Measurements from ENCODE around the gene SIL1. TPM values are rescaled to one million over a fixed set of nuclear protein-coding genes. Genes with fewer than 3 reads are reported as not detected.

Gene SIL1
- total and polyA plus RNA-seq, 2 of the 4 experiments (the other 2 are of a cell fraction) = 56.1 to 66.0 TPM

GRCh38 chr5:138922494-138922893 is 275.7 kb downstream of the SIL1 start:
- TF ChIP-seq RCOR1 (IDR thresholded peaks at IDR 0.05; ENCODE audit: insufficient replicate concordance, low read length) (no peak), FOS (IDR thresholded peaks at IDR 0.05; ENCODE audit: low read depth, low read length) (no peak), RFX5 (IDR thresholded peaks at IDR 0.05; ENCODE audit: low read depth, low read length) (no peak), POLR2A (IDR thresholded peaks at IDR 0.05; ENCODE audit: low read depth, low read length) (no peak), MAFK (IDR thresholded peaks at IDR 0.05; ENCODE audit: low read depth, low read length) (no peak), ELK1 (IDR thresholded peaks at IDR 0.05; ENCODE audit: borderline replicate concordance, low read depth, low read length) (no peak), MAZ (IDR thresholded peaks at IDR 0.05; ENCODE audit: borderline replicate concordance, low read depth, low read length) (no peak), RAD21 (IDR thresholded peaks at IDR 0.05; ENCODE audit: low read length) (no peak), MXI1 (IDR thresholded peaks at IDR 0.05; ENCODE audit: borderline replicate concordance, low read depth, low read length) (no peak), CEBPB (IDR thresholded peaks at IDR 0.05; ENCODE audit: low read depth, low read length) (no peak), BHLHE40 (IDR thresholded peaks at IDR 0.05; ENCODE audit: low read depth, low read length) (no peak), CHD1 (IDR thresholded peaks at IDR 0.05; ENCODE audit: low read depth, low read length) (no peak), SMC3 (IDR thresholded peaks at IDR 0.05; ENCODE audit: low read depth, low read length) (no peak), NFE2L2 (IDR thresholded peaks at IDR 0.05; ENCODE audit: low read depth, low read length) (no peak)
- TF ChIP-seq, protein P1, sequence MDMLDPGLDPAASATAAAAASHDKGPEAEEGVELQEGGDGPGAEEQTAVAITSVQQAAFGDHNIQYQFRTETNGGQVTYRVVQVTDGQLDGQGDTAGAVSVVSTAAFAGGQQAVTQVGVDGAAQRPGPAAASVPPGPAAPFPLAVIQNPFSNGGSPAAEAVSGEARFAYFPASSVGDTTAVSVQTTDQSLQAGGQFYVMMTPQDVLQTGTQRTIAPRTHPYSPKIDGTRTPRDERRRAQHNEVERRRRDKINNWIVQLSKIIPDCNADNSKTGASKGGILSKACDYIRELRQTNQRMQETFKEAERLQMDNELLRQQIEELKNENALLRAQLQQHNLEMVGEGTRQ (IDR thresholded peaks at IDR 0.05; ENCODE audit: low read depth, low read length) = no peak
- TF ChIP-seq, protein P2, sequence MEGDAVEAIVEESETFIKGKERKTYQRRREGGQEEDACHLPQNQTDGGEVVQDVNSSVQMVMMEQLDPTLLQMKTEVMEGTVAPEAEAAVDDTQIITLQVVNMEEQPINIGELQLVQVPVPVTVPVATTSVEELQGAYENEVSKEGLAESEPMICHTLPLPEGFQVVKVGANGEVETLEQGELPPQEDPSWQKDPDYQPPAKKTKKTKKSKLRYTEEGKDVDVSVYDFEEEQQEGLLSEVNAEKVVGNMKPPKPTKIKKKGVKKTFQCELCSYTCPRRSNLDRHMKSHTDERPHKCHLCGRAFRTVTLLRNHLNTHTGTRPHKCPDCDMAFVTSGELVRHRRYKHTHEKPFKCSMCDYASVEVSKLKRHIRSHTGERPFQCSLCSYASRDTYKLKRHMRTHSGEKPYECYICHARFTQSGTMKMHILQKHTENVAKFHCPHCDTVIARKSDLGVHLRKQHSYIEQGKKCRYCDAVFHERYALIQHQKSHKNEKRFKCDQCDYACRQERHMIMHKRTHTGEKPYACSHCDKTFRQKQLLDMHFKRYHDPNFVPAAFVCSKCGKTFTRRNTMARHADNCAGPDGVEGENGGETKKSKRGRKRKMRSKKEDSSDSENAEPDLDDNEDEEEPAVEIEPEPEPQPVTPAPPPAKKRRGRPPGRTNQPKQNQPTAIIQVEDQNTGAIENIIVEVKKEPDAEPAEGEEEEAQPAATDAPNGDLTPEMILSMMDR (conservative IDR thresholded peaks at IDR 0.05; ENCODE audit: low read depth, low read length) = no peak
- Histone ChIP-seq H3K18ac (ENCODE audit: low read depth, low read length) (no peak overlapping the region), H3K36me3 (ENCODE audit: control insufficient read depth, insufficient read depth, low read length) (peaks cover 43% of the 10 kb centered on the region), H2BK15ac (ENCODE audit: low read depth, low read length) (no peak overlapping the region), H2AK9ac (replicated peaks; ENCODE audit: low read depth, low read length, poor library complexity) (no peak overlapping the region), H3K9ac (ENCODE audit: low read depth, low read length) (no peak overlapping the region), H3K27me3 (ENCODE audit: control insufficient read depth, insufficient read depth, low read length) (no peaks in the 10 kb centered on the region), H3K4me1 (ENCODE audit: control insufficient read depth, insufficient read depth, low read length) (no peaks in the 10 kb centered on the region; the same call in 1 of the 2 replicates), H3K79me1 (ENCODE audit: low read depth in 1 of 2, low read length in 2 of 2) (peaks cover 22 to 69% of the 10 kb centered on the region in 2 experiments), H4K20me1 (ENCODE audit: insufficient read depth, low read length) (peaks cover 13% of the 10 kb centered on the region; the same call in 1 of the 2 replicates), H3K14ac (replicated peaks; ENCODE audit: low read depth, low read length) (no peak overlapping the region), H4K8ac (ENCODE audit: low read depth in 2 of 2, low read length in 2 of 2) (no peak overlapping the region), H4K91ac (ENCODE audit: insufficient read depth, low read depth, low read length) (no peak overlapping the region), H3K27ac (ENCODE audit: insufficient read depth, low read length) (no peak overlapping the region), H3K23ac (ENCODE audit: low read depth, low read length) (no peak overlapping the region), H2BK120ac (ENCODE audit: low read depth, low read length) (no peak overlapping the region), H3K9me1 (ENCODE audit: insufficient read depth, low read length) (peaks cover 18% of the 10 kb centered on the region), H2BK5ac (ENCODE audit: low read depth, low read length, poor library complexity, severe bottlenecking) (no peak overlapping the region), H3K4me3 (ENCODE audit: insufficient read depth, low read depth, low read length) (no peak overlapping the region), H4K5ac (ENCODE audit: low read depth, low read length) (no peak overlapping the region), H3K4ac (ENCODE audit: low read depth, low read length) (no peak overlapping the region), H2BK20ac (ENCODE audit: low read depth, low read length) (no peak overlapping the region), H2AK5ac (ENCODE audit: low read depth, low read length) (no peak overlapping the region), H3K56ac (ENCODE audit: extremely low read depth, insufficient read depth, low read length) (no peak overlapping the region), H3K9me3 (ENCODE audit: control insufficient read depth, insufficient read depth, low read length) (no peaks in the 10 kb centered on the region), H2AFZ (replicated peaks; ENCODE audit: low read length, poor library complexity) (no peak overlapping the region), H3K4me2 (ENCODE audit: low read depth, low read length) (no peak overlapping the region)
- no peak for DNase-seq
- no peak for ATAC-seq (ENCODE audit: low read depth)
- in situ Hi-C loops (cut with MboI; ENCODE audit: low sequenced_read_pairs) = no loop called here
- no CpG with 5 or more reads among the region's 2 CpGs for WGBS, 2 experiments (ENCODE audit: extremely low coverage in 2 of 2, insufficient read length in 1 of 2)
- CTCF ChIA-PET = interaction anchor here (0.6 kb wide), 1 partner anchor 15 kb away, joined by 3 read pairs; no protein-coding TSS in a partner anchor
- POLR2A ChIA-PET (ENCODE audit: unreplicated experiment) = no interaction called here
- dilution Hi-C loops (cut with HindIII; ENCODE audit: low sequenced_read_pairs, unreplicated experiment) = no loop called here
- no TSS peak for BruUV-seq (replicated peaks)
- intact Hi-C loops (cut with micrococcal nuclease) = loop anchor here (5.0 kb wide), 1 partner anchor 340 kb away; no protein-coding TSS in a partner anchor
